Uterus (tissue), 2 donors: ENCODE data around the gene CALHM4.

Source experiments
- CTCF ChIP-seq, 4 experiments: fragments of 200-600 bp in 2 of 4; fragments of 450-650 bp in 2 of 4; sonication (generic) in 2 of 4; IDR thresholded peaks; one replicate each; pipeline ENCODE4 v1.5.1; 2016 to 2019; ENCODE audit warnings: antibody characterized with exemption in 4 of 4, mild to moderate bottlenecking in 2 of 4, moderate library complexity in 1 of 4
- POLR2A ChIP-seq, 2 donors: fragments of 450-650 bp; IDR thresholded peaks; one replicate each; pipeline ENCODE4 v1.6.1; 2016; ENCODE audit warnings: antibody characterized with exemption in 2 of 2, mild to moderate bottlenecking in 1 of 2, moderate library complexity in 1 of 2

DNA sequence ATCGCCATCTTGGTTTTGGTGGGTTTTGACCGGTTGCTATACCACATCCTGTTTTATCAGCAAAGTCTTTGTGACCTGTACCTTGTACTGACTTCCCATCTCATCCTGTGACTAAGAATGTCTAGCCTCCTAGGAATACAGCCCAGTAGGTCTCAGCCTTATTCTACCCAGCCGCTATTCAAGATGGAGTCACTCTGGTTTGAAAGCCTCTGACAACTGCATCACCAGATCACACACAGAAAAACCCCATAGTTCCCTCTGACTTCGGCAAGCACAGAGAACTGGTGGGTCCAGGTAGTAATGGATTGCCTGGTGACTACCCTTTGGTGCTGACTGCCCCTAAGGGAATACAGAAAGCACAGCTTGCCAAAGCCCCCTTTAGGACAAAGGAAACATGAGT, 52.4 kb downstream of the CALHM4 start:
- TF ChIP-seq CTCF (IDR thresholded peaks at IDR 0.05) (no peak), POLR2A (IDR thresholded peaks at IDR 0.05) (no peak)
